ENCODE results near the gene CDCP1. TPM values are rescaled to one million over a fixed set of nuclear protein-coding genes. Genes with fewer than 3 reads are reported as not detected.

CDCP1 gene
- total RNA-seq (39.6 TPM), polyA plus RNA-seq (ENCODE audit: insufficient read depth, low read depth, low replicate concordance) (3.7 TPM)
- long read RNA-seq, donor 1, result 0 reads
- long read RNA-seq, donor 2, result 0 reads
- long read RNA-seq, donor 3, result 0 reads
- long read RNA-seq, donor 4, result 0 reads
- long read RNA-seq, donor 5, result 0 reads
- long read RNA-seq, donor 6, result 0 reads
- long read RNA-seq, donor 7, full-length matches to known transcripts, result 1 of 44 reads
- long read RNA-seq, donor 7, partial matches to known transcripts, result 25 of 44 reads
- long read RNA-seq, donor 7, other reads (novel, unspliced or antisense), result 18 of 44 reads
- long read RNA-seq, donor 8, result 0 reads
- long read RNA-seq, donor 9, result 0 reads
- long read RNA-seq, donor 10, result 0 reads

DNA sequence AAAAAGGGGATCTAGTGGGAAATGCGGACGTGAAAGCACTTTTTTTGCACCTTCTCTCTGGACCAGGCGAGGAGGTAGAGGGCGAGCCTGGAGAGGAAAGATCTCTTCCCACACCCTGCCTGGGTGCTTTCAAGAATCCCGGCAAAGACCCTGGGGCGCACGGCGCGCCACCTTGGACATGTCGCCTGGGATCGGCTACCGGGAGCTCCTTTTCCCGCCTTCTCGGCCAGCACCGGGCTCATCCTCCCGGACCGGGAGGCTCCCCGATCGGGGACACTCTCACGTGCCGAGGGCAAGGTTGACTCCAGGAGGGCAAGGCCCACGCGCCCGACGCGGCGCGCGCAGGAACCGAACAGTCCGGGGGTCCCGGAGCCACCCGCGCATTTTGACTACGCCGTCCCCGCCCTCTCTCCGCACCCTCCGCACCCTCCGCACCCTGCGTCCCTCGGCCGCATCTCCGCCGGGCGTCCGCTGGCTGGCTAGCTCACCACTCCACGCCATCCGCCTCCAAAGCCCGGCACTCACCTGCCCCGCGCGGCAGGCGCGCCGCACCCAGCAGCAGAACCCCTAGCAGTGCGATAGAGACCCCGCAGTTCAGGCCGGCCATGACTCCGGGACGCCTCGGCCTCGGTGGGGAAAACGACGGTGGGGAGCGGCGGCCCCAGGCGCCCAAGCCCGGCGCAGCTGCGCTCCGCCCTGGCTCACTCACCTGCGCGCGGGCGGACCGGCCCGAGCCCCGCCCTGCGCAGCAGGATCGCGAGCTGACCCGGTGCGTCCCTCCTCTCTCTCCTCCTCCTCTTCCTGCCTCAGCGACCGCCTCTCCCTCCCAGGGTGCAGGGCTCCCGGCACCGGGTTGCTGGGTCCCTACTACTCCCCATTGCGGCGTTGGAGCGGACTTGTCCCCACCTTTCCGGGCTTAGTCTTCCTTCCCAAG is at the start of gene CDCP1:
TSS of gene CDCP1 (minus strand) at position 698 of the 934 bp plus-strand sequence. CDS start at position 607, 91 bp downstream.
- DNase-seq (peak in 4 of 5 donors; percentile 23 to 85 (median 28)), FAIRE-seq (no peak)
- Histone ChIP-seq H3K27me3 (ENCODE audit: control insufficient read depth, insufficient read depth, low read length) (peaks cover 16% of the 10 kb centered on the region), H3K36me3 (ENCODE audit: control insufficient read depth in 2 of 3, insufficient read depth in 3 of 3, low read length in 3 of 3) (no peaks in the 10 kb centered on the region), H3K4me3 (ENCODE audit: low read length in 3 of 3) (peak within 1 kb of the TSS; percentile 38 to 58 (median 57)), H3K4me1 (ENCODE audit: control insufficient read depth in 2 of 3, insufficient read depth in 2 of 3, low read depth in 1 of 3, low read length in 3 of 3) (peaks cover 0 to 3% (median 0%) of the 10 kb centered on the region in 3 donors), H3K9me3 (ENCODE audit: control insufficient read depth in 2 of 3, insufficient read depth in 1 of 3, low read length in 3 of 3) (no peaks in the 10 kb centered on the region), H3K27ac (ENCODE audit: low read depth in 2 of 2, low read length in 2 of 2) (peak within 1 kb of the TSS in 1 of 2 donors; percentile 76), H3K9ac (ENCODE audit: low read length in 3 of 3) (peak within 1 kb of the TSS in 1 of 3 donors; percentile 1)
- no peak for TF ChIP-seq CTCF (IDR thresholded peaks at IDR 0.05; ENCODE audit: borderline replicate concordance, extremely low read depth, insufficient read depth)
- intact Hi-C loops (cut with DNase I), result no loop called here

DNA sequence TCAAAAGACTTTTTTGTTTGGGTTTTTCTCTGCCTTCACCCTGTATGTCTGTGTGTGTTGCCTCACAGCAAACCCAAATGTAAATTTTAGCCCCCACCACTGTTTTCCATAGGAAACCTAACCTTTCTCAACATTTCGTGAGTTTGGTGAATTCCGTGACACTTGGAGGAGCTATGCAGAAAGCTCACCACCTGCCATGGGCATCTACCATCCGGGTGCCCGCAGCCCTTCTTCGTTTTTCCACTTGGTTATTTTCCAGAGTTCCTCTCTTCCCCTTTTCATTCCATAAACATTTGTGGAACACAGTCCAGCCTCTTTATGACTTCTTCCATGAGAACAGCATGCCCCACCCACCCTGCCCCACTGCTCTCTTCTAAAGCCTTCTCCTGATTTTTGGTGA is 48.6 kb upstream of the CDCP1 start:
- intact Hi-C loops (cut with DNase I), result no loop called here
- Histone ChIP-seq H3K4me3 (ENCODE audit: low read length in 3 of 3) (no peak overlapping the region), H3K9me3 (ENCODE audit: control insufficient read depth in 2 of 3, insufficient read depth in 1 of 3, low read length in 3 of 3) (no peaks in the 10 kb centered on the region), H3K36me3 (ENCODE audit: control insufficient read depth in 2 of 3, insufficient read depth in 3 of 3, low read length in 3 of 3) (no peaks in the 10 kb centered on the region), H3K27ac (ENCODE audit: low read depth in 2 of 2, low read length in 2 of 2) (no peak overlapping the region), H3K4me1 (ENCODE audit: control insufficient read depth in 2 of 3, insufficient read depth in 2 of 3, low read depth in 1 of 3, low read length in 3 of 3) (no peaks in the 10 kb centered on the region), H3K9ac (ENCODE audit: low read length in 3 of 3) (no peak overlapping the region), H3K27me3 (ENCODE audit: control insufficient read depth, insufficient read depth, low read length) (no peaks in the 10 kb centered on the region)
- no peak for DNase-seq
- FAIRE-seq, result no peak
- no peak for TF ChIP-seq CTCF (IDR thresholded peaks at IDR 0.05; ENCODE audit: borderline replicate concordance, extremely low read depth, insufficient read depth)

GRCh38 chr3:45191924-45192417 is 45.8 kb upstream of the CDCP1 start:
- no peak overlapping the region for H3K9ac ChIP-seq (ENCODE audit: low read length in 3 of 3)
- DNase-seq (no peak), FAIRE-seq (no peak)
- no peaks in the 10 kb centered on the region for H3K9me3 ChIP-seq (ENCODE audit: control insufficient read depth in 2 of 3, insufficient read depth in 1 of 3, low read length in 3 of 3)
- H3K27ac ChIP-seq (ENCODE audit: low read depth in 2 of 2, low read length in 2 of 2), result no peak overlapping the region
- intact Hi-C loops (cut with DNase I), result no loop called here
- H3K4me1 ChIP-seq (ENCODE audit: control insufficient read depth in 2 of 3, insufficient read depth in 2 of 3, low read depth in 1 of 3, low read length in 3 of 3), result no peaks in the 10 kb centered on the region
- no peak overlapping the region for H3K4me3 ChIP-seq (ENCODE audit: low read length in 3 of 3)
- no peaks in the 10 kb centered on the region for H3K27me3 ChIP-seq (ENCODE audit: control insufficient read depth, insufficient read depth, low read length)
- no peak for TF ChIP-seq CTCF (IDR thresholded peaks at IDR 0.05; ENCODE audit: borderline replicate concordance, extremely low read depth, insufficient read depth)
- H3K36me3 ChIP-seq (ENCODE audit: control insufficient read depth in 2 of 3, insufficient read depth in 3 of 3, low read length in 3 of 3), result no peaks in the 10 kb centered on the region
